COLO668 (cell line): ENCODE results near the gene CNTLN.
"Not testable (repeated sequence)": the region's sequence is repeated elsewhere in the genome, so short reads cannot be mapped to it uniquely, and the experiment has no call there.

Experiments
- DNase-seq: peaks from one replicate; lab custom pipeline; 2025; ENCODE audit not compliant: unreplicated experiment; lab: John Stamatoyannopoulos, UW

CNTLN gene

DNA sequence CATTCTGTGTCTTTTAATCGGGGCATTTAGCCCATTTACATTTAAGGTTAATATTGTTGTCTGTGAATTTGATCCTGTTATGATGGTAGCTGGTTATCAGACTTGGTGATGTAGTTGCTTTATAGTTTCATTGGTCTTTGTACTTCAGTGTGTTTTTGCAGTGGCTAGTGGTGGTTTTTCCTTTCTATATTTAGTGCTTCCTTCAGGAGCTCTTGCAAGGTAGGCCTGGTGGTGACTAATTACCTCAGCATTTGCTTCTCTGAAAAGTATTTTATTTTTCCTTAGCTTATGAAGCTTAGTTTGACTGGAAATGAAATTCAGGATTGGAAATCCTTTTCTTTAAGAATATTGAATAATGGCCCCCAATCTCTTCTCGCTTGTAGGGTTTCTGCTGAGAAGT lies 156.9 kb downstream of the CNTLN start:
- no peak for DNase-seq

DNA sequence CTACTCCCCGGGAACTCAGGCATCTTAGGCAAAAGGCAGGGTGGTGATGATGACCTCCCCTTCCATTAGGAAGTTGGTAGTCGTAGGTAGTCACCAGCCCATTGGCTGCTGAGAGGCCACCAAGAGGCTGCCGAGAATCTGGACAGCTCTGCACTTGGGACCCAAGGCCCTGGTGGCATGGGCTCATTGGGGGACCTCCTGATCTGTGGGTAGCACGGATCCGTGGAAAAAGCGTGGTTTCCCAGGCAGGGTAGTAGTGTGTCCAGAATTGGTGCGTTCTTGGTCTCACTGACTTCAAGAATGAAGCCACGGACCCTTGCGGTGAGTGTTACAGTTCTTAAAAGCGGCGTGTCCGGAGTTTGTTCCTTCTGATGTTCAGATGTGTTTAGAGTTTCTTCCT lies 158.8 kb downstream of the CNTLN start:
- DNase-seq, result no peak

DNA sequence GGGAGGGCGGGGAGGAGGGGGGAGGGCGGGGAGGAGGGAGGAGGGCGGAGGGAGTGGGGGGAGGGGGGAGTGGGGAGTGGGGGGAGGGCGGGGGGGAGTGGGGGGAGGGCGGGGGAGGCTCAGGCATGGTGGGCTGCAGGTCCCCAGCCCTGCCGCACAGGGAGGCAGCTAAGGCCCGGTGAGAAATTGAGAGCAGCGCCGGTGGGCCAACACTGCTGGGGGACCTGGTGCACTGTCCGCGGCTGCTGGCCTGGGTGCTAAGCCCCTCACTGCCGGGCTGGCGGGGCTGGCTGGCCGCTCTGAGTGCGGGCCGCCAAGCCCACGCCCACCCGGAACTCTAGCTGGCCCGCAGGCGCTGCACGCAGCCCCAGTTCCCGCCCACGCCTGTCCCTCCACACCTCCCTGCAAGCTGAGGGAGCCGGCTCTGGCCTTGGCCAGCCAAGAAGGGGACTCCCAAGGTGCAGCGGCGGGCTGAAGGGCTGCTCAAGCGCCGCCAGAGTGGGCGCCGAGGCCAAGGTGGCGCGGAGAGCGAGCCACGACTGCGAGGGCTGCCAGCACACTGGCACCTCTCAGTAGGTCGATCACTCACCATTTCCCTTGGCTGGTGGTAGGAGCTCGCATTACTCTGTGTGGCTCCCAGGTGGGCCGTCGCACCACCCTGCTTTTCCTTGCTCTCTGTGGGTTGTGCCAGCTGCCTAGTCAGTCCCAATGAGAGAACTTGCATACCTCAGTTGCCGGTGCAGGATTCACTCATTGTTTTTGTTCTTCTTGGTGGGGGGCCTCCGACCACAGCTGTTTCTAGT lies 160.2 kb downstream of the CNTLN start:
- no peak for DNase-seq

DNA sequence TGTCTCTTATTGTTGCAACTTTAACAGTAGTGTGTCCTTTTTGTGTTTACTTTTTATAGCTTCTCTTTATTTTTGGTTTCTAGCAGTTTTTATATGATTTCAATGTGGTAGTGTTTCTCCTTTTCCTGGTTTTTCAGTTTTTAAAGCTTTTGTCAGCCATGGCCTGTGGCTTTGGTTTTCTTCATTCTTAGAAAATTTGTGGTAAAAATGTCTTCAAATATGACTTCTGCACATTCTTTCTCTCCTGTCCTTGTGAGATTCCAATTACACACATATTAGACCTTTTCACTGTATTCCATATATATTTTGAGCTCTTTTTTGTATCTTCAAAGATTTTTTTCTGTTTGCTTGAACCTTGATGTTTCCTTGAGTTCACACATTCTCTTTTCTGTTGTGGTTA lies 180.5 kb downstream of the CNTLN start:
- DNase-seq, result no peak

DNA sequence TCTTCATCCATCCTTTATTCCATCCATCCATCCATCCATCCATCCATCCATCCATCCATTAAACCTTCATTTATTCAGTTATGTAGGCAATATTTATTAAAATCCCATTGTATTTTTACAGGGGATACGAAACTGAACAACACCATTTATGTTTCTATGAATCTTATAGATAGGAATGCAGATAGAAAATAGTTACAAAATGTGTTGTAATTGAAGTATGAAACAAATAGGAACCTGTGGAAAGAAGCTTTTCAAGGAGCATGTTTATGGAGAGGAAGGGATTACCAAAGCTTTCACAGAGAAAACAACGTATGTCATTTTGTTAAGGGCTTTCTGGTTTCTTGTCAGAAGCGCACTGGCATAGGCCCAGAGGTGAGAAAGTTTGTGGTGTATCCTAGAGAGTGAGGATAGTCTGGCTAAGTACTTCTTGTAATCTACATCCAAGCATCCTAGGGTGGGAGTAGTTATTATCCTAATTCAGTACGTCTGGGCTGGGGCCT lies 184.0 kb downstream of the CNTLN start:
- no peak for DNase-seq

DNA sequence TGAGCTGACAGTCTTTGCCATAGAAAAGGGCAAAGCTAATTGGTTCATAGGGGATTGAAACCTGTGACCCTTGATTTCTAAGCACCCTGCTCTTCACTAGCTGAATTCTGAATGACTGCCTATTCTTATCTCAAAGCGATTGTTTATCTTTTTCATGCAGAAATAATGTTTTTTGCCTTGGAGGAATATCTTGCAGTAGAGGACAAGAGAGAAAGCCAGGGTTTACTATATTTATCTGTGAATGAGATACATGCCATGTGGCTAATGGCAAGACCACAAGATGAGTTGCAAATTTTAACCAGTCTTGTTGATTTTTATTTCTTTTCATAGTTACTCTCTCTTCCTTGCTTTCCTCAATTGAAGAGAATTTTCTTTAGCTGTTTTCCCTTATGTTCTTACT lies 185.0 kb downstream of the CNTLN start:
- DNase-seq, result no peak

DNA sequence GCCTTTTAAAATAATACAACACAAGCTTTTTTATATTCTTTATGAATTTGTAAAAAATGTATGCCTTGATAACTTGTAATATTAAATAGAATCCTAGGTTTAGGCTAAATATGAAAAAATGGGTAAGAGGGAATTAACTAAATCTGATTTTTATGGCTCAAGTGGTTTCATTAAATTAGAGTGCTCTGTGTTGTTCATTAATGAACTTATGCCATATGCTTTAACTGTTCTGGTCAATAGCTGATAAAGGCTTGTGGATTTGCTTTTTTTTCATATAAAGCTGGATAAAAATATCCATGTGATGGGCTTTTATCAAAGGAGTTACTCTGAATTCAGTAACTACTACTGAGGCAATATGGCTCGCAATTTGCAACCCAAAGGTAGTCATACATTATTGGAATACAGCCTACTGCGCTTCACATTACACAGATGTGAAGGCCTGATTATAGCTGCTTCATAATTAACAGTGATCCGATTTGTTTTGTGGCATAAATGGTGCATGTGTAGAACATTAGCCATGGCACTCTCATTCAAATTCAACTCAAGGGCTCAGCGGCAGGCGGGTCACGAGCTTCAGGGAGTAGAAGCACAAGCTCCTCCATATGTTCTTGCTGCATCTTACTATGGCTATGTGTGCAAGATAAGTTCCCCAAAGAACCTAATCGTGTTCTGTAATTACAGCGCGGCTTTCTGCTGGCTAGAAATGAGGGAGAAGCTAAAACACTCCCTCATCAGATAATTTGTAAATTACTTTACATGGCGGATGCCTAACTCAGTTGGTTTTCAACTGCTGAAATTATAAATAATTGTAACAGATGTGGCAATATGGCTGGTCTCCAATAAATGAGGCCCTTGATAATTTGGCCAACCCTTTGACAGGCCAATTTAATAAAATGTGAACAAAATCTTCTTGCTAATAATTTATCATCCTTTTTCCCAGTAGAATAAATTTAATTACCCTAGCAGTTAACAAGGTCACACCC lies 188.3 kb downstream of the CNTLN start:
- DNase-seq, result no peak

DNA sequence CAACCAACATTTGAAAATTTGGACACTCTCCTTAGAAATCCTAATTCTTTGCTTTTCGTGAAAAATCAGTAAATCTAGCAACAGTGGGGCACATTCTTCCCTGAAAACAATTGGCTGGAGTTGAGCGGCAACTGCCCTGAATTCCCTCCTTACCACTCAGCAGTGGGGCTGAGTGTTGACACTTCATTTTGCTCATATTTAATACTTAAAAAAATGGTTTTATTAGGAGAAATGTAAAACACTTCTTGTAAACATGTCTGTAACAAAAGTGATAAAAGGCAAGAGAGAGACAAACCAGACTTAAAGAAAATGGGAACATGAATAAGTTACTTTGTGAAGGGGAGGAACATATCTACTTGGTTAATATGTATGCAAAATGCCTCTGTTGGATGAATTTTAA lies 193.5 kb downstream of the CNTLN start:
- DNase-seq, result no peak

DNA sequence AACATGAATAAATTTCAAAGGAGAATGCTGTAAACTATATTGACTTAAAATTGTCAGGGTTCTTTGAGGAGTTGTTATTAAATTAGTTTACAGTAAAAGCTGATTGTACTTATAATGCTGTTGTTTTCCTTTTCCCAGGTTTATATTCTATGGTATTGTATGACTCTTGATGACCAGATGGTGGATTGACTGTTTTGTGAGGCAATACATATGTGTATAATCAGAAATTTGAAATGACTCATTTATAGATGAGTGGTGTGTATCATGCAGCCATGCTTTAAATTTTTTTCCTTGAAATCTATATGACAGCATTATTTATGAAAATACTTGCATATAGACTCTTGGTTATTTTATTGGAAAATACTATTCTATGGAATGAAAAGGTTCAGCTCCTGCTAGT lies 195.3 kb downstream of the CNTLN start:
- DNase-seq, result no peak

DNA sequence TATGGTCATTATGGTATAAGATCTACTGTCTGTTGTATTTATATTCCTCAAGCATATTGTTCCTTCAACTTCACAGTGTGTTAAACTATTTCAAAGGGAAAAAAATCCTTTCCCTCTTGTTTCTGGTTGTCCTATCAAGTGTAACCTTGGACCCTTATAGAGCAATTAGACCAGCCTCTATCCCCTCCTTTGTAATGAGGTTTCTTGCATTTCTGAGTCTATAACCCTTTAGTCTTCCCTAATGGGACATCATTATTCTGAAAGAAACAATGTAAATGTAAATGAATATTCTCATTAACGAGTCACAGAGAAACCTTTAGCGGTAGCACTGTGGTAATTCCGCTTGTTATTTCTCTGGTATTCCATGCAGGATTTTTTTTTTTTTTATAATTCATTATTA lies 197.3 kb downstream of the CNTLN start:
- DNase-seq, result no peak

DNA sequence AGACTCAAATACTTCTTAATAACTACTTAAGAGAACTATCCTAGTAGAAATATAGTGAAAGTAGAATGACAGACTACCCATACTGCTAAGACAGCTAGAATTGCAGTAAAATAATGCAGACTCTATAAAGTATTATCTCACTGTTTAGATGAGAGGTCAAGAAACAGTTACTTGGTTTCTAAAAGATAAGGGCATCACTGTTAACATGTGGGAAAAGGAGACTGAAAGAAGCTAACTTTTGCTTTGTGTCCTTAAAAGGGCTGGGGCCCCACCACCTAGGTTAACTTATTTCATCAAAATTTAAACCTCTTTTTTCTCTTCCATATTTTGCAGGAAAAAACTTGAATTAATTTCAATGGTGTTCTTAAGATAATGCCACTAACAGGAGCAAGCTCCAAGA lies 204.3 kb downstream of the CNTLN start:
- no peak for DNase-seq

DNA sequence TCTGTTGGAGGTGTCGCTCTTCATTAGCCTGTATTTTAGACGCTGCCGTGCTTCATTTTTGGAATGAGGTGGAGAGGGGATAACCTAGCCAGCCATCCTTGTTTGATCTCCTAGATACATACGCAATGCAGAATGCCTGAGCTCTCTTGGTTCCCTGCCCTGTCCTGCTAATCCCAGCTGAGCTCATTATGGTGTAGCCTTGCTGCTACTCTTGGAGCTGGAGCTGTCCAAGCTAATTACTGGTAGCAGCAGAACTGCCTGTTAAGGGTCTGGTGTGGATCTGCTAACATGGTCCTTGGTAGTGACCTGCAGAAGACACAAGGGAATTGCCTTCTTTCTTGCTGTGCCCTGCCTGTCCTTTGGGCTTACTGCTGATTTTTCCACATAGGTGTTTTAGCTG lies 207.9 kb downstream of the CNTLN start:
- no peak for DNase-seq

DNA sequence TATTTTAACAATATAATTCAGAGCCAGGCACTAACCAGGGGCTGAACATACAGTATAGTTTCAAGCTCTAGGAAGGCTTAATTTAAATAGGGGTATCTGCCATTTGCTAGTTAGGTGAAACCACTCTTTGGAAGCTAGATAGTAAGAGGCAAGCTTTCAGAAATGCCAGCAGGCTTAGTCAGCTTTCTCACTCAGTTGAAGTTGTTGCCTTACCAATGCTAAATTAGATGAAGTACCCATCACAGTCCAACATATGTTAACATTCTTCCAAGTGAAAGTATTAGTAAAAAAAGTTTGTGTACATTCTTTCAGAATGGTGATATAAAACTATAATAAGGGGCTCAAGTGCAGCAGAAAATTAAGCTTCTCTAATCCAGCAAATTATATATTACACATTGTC lies 215.0 kb downstream of the CNTLN start:
- no peak for DNase-seq

DNA sequence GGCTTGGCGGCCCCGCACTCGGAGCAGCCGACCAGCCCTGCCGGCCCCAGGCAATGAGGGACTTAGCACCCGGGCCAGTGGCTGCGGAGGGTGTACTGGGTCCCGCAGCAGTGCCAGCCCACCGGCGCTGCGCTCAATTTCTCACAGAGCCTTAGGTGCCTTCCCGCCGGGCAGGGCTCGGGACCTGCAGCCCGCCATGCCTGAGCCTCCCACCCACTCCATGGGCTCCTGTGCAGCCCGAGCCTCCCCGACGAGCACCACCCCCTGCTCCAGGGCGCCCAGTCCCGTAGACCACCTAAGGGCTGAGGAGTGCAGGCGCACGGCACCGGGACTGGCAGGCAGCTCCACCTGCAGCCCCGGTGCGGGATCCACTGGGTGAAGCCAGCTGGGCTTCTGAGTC lies 219.2 kb downstream of the CNTLN start:
- DNase-seq, result not testable (repeated sequence)

DNA sequence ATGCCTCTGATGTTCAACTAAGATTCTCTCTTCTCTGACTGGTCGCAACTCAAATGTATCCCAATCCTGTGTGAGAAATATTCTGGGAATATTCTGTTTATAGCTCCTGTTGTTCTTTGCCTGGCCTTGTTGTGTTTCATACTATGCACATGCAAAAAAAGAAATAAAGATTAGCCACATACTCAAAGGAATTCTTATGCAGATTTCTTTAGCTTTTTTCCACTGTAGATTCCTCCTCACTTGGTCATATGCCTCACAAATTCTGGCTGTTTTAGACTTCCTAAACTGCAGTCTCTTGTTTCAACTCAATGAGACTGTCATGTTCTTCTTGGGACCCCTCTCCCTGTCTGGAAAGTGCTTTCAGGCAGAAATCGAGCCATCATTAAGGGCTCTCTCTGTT lies 226.5 kb downstream of the CNTLN start:
- no peak for DNase-seq

DNA sequence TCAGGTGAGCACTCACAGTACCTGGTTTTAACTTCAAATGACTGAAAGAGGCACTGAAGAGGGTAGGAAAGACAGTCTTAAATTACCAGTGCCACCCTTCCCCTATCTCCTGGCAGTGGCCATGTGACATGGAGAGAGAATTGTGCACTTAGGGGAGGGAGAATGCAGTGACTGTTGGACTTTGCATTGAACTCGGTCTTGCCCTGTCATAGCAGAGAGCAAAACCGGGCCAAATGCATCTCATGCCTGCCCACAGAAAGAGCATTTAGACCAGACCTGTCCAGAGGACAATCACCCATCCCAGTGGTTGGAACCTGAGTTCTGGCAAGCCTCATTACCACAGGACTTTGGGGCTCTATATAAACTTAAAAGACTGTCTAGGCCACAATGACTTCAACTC lies 232.2 kb downstream of the CNTLN start:
- DNase-seq, result no peak

DNA sequence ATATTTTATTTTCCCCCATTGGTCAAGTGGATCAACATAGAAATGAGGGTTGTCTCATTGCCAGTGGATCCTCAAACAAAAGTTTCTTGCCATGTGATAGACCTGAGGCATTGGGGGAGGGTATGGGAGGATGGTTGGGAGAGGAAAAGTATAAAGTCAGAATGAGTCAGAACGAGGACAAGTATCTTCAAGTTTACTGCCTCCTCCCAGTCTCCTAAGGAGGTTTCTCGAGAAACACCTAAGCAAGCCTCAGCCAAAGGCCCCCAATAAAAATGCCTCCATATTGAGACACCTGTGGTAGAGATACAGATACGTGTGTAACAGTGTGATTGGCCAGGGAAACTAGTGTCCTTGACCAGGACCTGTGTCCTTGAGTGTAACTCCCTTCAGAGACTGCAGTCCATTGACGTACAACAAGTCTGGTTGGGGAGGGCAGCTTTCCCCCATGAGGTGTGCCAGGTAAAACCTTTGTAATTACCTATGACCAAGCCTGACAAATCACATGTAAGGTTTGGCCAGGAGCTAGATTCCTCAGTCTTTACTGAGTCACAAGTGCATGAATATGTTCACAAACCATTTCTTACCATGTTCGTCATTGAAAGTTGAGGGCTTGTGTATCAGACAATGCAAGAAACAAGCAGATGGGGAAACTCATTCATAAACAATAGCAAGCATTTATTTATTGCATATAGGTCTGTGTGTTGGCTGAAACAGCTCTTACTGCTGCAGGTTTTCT lies 245.5 kb downstream of the CNTLN start:
- no peak for DNase-seq

DNA sequence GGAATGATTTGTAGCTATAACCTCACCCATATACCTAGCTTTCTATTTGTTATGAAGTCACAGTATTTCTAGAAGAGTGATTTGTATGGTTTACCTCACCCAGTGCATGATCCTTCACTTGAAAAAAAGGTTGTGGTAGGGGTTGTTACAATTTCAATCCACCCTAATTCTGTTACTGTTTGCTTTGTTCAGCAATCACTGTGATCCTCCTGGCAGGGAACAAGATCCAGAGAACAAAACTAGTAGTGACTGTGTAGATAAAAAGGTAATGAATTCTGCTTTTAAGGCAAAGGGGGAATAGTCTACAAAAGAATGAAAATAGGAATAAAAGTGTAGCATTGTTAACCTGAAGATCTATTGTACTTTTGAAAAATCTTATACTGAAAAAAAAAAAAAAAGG lies 252.7 kb downstream of the CNTLN start:
- no peak for DNase-seq

DNA sequence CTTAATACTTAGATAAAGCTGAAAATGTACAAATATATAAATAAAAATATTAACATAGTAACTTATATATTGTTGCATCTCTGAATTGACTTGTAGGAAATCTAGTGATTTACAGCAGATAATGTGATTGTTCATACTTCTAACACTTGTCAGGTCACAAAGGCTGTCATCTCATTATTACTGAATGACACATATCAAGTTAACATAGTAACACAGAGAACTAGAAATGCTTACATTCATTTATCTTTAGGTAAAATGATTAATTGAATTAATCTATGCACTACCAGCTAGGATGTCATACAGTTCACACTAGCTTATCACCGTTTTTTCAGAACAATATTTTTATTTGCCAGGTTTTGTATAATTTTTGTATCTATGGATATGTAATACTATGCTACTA lies 254.2 kb downstream of the CNTLN start:
- DNase-seq, result no peak

DNA sequence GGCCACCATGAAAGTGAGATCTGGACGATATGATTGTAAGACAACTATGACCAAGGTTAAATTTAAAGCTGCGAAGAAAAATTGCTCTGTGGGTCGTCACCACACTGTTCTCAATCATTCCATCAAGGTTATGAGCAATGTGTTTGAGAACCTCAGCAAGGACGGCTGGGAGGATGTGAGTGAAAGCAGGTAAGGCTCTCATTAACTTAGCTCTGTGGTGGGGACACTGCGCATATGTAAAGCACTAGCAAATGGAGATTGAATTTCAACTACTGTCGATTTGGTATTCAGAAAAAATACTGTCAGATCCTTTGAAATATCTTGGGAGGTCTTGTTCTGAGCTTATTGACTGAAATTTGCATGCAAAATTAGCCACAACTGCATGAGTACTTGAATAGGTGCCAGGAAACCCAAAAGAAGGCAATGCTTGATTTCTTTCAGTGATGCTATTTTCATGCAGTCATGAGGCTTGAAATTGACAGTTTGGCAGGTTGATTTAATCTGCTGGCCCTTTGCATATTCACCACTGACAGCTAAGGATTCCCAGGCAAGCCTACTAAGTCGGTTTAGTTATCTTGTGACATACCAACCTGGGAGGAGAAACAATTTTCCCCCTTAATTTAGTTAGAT lies 260.2 kb downstream of the CNTLN start:
- DNase-seq, result no peak
